Measurements from ENCODE around the gene FGFR3.

FGFR3 gene

GRCh38 chr4:1797861-1798579, 4.9 kb downstream of the FGFR3 start:
- no peak for TF ChIP-seq CTCF (IDR thresholded peaks at IDR 0.05; ENCODE audit: control insufficient read depth, extremely low read depth, insufficient read depth)
- no peak for DNase-seq (ENCODE audit: low read depth)
- H3K4me3 ChIP-seq (ENCODE audit: low read depth, low read length), result no peak overlapping the region

- TF ChIP-seq CTCF (IDR thresholded peaks at IDR 0.05; ENCODE audit: control insufficient read depth, extremely low read depth, insufficient read depth), result no peak
- no peak overlapping the region for H3K4me3 ChIP-seq (ENCODE audit: low read depth, low read length)
- DNase-seq (ENCODE audit: low read depth), result no peak
Measured at GRCh38 chr4:1798580-1799386, 5.7 kb downstream of the FGFR3 start.

- no peak overlapping the region for H3K4me3 ChIP-seq (ENCODE audit: low read depth, low read length)
- DNase-seq (ENCODE audit: low read depth), result no peak
- TF ChIP-seq CTCF (IDR thresholded peaks at IDR 0.05; ENCODE audit: control insufficient read depth, extremely low read depth, insufficient read depth), result no peak
Measured at GRCh38 chr4:1799387-1800375, 6.6 kb downstream of the FGFR3 start.

GRCh38 chr4:1800805-1801204, 7.7 kb downstream of the FGFR3 start:
- no peak for TF ChIP-seq CTCF (IDR thresholded peaks at IDR 0.05; ENCODE audit: control insufficient read depth, extremely low read depth, insufficient read depth)
- no peak overlapping the region for H3K4me3 ChIP-seq (ENCODE audit: low read depth, low read length)
- DNase-seq (ENCODE audit: low read depth), result no peak

GRCh38 chr4:1801286-1801958, 8.3 kb downstream of the FGFR3 start:
- no peak for DNase-seq (ENCODE audit: low read depth)
- no peak for TF ChIP-seq CTCF (IDR thresholded peaks at IDR 0.05; ENCODE audit: control insufficient read depth, extremely low read depth, insufficient read depth)
- H3K4me3 ChIP-seq (ENCODE audit: low read depth, low read length), result no peak overlapping the region

GRCh38 chr4:1802151-1802715, 9.1 kb downstream of the FGFR3 start:
- no peak for DNase-seq (ENCODE audit: low read depth)
- H3K4me3 ChIP-seq (ENCODE audit: low read depth, low read length), result no peak overlapping the region
- TF ChIP-seq CTCF (IDR thresholded peaks at IDR 0.05; ENCODE audit: control insufficient read depth, extremely low read depth, insufficient read depth), result no peak

Data from LNCaP clone FGC (cell line).